Measurements from ENCODE around the gene NR3C2.
A peak's percentile ranks its signal among the peaks of the same experiment; 100 is the strongest.

The NR3C2 gene

DNA sequence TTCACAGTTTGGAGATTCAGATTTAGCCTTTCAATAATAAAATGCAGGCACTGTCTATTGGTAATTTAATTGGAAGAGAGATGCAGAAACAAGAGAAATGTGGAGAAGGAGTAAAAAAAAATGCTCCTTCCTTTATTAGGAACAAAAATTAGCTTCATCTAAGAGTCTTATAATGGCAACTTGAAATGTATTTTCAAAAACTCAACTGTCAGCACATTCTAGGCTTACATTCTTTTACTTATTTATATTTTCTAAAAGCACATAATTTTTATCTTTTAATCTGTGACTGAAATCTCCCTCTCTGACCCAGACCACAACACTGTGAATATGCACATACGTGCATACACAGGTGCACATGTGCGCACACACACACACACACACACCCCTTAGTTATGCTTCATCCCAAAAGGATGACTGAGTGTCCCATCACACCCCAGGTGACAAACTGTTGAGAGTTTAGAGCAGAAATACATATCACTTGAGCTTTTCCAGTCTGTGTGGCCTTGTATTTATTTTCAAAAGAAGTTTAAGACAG lies 29.7 kb downstream of the NR3C2 start:
- DNase-seq (ENCODE audit: low spot score in 2 of 2) (no peak), ATAC-seq (no peak)
- Mint-ChIP-seq H3K27ac (no peak overlapping the region), H3K9me3 (no peaks in the 10 kb centered on the region), H3K36me3 (no peaks in the 10 kb centered on the region), H3K4me1 (peaks cover 20% of the 10 kb centered on the region), H3K4me3 (no peak overlapping the region)

DNA sequence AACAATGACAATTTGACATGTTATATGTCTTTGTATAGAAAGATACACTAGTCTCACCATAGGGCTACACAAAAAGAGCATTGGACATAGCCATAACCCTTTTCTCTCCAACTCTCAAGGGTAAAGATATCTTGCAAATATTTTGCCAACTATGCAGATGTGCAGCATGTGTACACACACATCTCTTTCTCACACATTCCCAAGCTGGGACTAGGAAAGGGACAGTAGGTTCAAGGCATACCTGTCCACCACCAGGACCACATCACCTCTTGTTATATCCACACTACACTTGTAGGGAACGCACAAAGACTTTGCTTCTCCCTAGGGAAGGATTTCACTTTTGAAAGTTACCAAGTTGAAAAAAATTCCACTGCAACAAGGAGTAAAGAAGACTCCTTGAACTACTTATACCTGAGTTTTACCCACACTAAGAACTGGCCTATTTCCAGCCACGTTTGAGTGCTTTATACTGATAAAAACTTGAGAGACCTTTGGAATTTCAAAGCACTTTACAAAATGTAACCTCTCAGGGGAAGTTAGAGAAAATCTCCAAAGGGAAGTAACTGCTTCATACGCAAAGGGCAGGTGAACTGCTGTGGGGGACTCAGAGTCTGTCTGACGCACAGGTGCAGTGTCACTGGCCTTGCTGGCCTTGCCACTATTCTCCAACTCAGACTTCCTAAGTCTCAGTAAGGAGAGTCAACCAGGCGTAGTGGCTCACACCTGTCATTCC lies 36.9 kb downstream of the NR3C2 start:
- ATAC-seq: no peak
- no peaks in the 10 kb centered on the region for H3K36me3 Mint-ChIP-seq
- no peak for DNase-seq (ENCODE audit: low spot score in 2 of 2)
- no peaks in the 10 kb centered on the region for H3K9me3 Mint-ChIP-seq
- no peak overlapping the region for H3K4me3 Mint-ChIP-seq
- H3K27ac Mint-ChIP-seq: no peak overlapping the region
- H3K4me1 Mint-ChIP-seq: no peaks in the 10 kb centered on the region

DNA sequence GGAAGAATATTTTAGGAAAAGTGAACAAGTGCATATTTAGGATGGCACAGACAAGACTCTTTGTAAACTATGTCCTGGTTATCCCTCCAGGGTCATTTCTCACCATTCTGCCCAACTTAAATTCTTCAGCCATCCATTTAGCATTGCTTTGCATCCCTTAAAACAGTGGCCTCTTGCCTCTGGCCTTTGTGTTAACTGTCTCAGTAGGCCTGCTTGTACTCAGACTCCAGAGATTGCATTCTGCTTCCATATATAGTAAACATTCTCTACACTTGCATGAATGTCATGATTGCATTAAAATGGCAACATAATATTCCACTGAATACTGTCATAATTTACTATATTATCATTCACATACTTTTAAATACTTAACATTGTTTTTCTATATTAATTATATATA lies 43.2 kb downstream of the NR3C2 start:
- peaks cover 21% of the 10 kb centered on the region for H3K4me1 Mint-ChIP-seq
- no peaks in the 10 kb centered on the region for H3K36me3 Mint-ChIP-seq
- no peaks in the 10 kb centered on the region for H3K9me3 Mint-ChIP-seq
- H3K4me3 Mint-ChIP-seq: no peak overlapping the region
- H3K27ac Mint-ChIP-seq: no peak overlapping the region
- ATAC-seq (no peak), DNase-seq (ENCODE audit: low spot score in 2 of 2) (no peak)

DNA sequence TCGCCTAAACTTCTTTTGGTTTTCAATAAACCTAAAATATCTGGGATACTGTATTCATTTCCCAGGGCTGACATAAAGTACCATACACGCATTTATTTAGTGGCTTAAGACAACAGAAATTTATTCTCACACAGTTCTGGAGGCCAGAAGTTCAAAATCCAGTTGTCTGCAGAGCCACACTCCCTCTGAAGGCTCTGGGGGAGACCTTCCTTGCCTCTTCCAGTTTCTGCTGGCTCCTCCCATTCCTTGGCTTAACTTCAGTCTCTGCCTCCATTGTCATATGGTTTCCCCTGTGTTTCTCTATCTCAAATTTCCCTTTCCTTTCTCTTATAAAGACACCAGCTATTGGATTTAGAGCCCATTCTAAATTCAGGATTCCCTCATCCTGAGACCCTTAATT lies 44.4 kb downstream of the NR3C2 start:
- Mint-ChIP-seq H3K9me3 (no peaks in the 10 kb centered on the region), H3K4me1 (peaks cover 24% of the 10 kb centered on the region), H3K4me3 (no peak overlapping the region), H3K36me3 (no peaks in the 10 kb centered on the region), H3K27ac (peak overlapping the region; percentile 19)
- no peak for ATAC-seq
- DNase-seq (ENCODE audit: low spot score in 2 of 2): no peak

DNA sequence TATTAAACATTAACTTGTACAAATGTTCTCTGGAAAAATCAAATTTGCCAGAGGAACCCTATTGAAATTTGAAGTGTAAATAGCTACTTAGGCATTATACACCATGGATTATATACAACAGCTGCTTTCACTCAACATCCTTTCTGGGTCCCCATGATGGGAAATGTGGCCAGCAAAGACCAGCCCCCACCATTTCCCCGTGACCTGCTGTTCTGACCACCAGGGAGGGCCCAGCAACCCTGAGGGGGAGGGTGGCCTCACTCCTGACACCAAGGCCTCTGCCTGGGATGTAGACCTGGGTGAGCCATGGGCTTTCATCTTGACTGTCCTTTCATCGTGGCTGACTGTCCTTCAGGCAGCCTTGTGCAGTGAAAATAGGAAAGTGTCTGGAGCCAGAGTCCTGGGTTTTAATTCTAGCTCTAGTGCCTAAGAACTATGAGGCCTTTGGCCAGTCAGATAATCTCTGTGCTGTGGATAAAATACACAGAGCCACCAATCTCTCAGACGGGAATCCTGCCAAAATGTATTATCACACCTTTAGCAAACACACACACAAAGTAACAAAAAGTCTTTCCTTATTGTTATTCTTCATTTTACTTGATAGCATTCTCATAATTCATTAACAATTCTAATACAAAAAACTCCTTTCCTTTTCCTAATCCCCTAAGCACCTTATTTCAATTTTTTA lies 45.1 kb downstream of the NR3C2 start:
- H3K4me1 Mint-ChIP-seq: peaks cover 31% of the 10 kb centered on the region
- ATAC-seq: no peak
- H3K9me3 Mint-ChIP-seq: no peaks in the 10 kb centered on the region
- H3K27ac Mint-ChIP-seq: peak overlapping the region; percentile 19
- no peak for DNase-seq (ENCODE audit: low spot score in 2 of 2)
- H3K36me3 Mint-ChIP-seq: no peaks in the 10 kb centered on the region
- no peak overlapping the region for H3K4me3 Mint-ChIP-seq

DNA sequence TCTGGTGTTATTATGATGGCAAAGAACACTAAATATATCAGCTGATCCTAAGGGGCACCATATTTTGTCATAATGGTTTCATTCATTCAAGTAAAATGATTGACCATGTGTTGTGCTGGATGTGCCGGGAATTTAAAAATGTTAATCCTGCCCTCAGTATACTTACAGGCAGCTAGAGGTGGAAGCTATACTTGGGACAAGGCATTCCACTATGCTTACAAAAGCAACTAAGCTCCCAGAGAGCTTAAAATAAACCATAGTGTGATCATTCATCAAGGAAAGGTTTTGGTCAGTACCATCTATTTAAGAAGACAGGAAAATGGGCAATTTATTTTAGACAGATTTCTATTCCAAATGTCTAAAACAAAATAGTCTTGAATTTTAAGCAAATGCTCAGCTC lies 46.4 kb downstream of the NR3C2 start:
- Mint-ChIP-seq H3K36me3 (no peaks in the 10 kb centered on the region), H3K9me3 (no peaks in the 10 kb centered on the region), H3K27ac (no peak overlapping the region), H3K4me3 (no peak overlapping the region), H3K4me1 (peaks cover 31% of the 10 kb centered on the region)
- DNase-seq (ENCODE audit: low spot score in 2 of 2): no peak
- no peak for ATAC-seq

DNA sequence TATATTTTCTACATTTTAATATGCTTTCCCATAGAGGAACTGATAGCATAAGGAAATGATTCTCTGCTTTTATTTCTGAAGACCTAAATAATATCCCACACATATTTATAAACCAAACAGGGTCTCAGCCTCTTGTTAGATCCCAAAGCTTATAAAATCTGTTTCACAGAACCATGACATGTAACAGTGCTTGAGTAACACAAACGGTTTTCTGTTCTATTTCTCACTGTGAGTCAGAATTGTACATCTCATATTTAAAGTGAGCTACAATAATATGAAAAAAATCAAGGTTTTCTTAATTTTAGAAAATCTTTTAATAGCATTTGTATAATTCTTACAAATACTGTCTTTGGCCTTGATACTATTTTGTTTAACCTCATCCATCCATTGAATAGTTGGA lies 51.2 kb downstream of the NR3C2 start:
- Mint-ChIP-seq H3K4me1 (peaks cover 35% of the 10 kb centered on the region), H3K4me3 (no peak overlapping the region), H3K27ac (no peak overlapping the region), H3K36me3 (no peaks in the 10 kb centered on the region), H3K9me3 (no peaks in the 10 kb centered on the region)
- ATAC-seq (peak; percentile 57), DNase-seq (ENCODE audit: low spot score in 2 of 2) (no peak)

DNA sequence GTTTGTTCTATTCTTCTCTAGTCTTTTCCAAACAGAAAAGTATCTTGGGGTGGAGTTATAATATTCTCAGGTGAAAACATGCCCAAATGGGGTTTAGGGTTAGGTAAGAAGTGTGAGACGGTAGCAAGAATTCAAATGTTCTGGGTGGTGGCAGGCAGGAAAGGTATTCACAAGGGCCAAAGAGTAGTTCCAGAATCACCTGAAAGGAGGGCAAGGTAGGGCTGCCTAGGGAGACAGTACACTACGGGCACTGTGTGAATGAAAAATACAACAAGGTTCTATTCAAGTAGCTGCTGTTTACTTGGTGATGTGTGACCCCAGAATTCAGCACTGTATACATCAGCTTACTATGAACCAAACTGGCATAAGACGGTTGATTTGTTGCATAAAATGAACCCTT lies 51.9 kb downstream of the NR3C2 start:
- H3K4me1 Mint-ChIP-seq: peaks cover 39% of the 10 kb centered on the region
- H3K4me3 Mint-ChIP-seq: no peak overlapping the region
- no peaks in the 10 kb centered on the region for H3K9me3 Mint-ChIP-seq
- ATAC-seq (no peak), DNase-seq (ENCODE audit: low spot score in 2 of 2) (no peak)
- no peak overlapping the region for H3K27ac Mint-ChIP-seq
- no peaks in the 10 kb centered on the region for H3K36me3 Mint-ChIP-seq

DNA sequence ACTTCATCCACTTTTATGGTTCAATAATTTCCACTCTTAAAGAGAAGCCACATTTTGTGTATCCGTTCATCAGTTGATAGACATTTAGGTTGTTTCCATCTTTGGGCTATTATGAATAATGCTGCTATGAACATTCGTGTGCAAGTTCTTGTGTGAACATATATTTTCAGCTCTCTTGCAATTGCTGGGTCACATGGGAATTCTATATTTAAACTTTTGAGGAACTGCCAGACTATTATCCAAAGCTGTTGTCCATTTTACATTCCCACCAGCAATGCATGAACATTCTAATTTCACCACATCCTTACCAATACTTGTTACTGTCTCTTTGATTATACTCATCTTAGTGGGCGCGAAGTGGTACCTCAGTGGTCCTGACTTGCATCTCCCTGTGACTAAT lies 61.9 kb downstream of the NR3C2 start:
- H3K9me3 Mint-ChIP-seq: peaks cover 3% of the 10 kb centered on the region
- no peaks in the 10 kb centered on the region for H3K36me3 Mint-ChIP-seq
- no peak for DNase-seq (ENCODE audit: low spot score in 2 of 2)
- no peak overlapping the region for H3K27ac Mint-ChIP-seq
- ATAC-seq: no peak
- peaks cover 27% of the 10 kb centered on the region for H3K4me1 Mint-ChIP-seq
- no peak overlapping the region for H3K4me3 Mint-ChIP-seq

DNA sequence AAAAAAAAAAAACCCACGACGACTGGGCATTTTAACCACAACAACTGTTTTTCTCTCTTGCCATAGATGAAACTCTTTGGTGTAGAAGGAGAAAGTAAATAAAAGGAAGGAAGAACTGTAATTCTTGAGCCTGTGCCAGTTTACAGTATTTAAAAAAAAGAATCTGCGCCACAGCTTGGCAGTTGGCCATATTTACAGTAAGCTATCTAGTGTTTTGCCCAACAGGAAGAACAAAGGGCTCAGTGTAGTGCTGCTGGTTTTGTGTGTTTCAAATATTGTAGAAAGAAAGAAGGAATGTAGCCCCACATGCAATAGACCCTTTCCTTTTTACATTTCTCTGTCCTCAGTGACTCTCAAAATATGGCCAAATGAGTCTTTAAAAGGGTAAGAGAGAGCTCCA lies 66.1 kb downstream of the NR3C2 start:
- no peaks in the 10 kb centered on the region for H3K9me3 Mint-ChIP-seq
- peak overlapping the region; percentile 59 for H3K4me3 Mint-ChIP-seq
- DNase-seq (ENCODE audit: low spot score in 2 of 2) (no peak), ATAC-seq (peak; percentile 48)
- peak overlapping the region; percentile 85 for H3K27ac Mint-ChIP-seq
- H3K4me1 Mint-ChIP-seq: peaks cover 27% of the 10 kb centered on the region
- peaks cover 5% of the 10 kb centered on the region for H3K36me3 Mint-ChIP-seq

DNA sequence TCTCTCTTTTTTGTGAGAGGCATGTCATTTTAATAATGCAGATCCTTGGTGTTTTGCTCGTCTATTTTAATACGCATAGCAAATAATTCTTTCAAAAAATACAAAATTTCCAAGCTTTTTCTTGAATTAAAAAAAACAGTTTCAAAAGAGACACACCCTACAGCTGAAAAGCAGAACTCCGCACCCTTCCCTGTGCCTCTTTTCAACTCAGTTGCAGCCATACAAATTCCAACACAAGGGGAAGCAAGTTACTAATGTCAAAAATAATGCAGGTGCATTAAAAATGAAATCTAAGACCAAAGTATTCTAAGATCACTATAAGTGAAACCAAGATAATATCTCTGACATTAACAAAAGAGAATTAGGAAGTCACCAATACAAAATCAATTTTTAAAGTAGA lies 66.6 kb downstream of the NR3C2 start:
- ATAC-seq (no peak), DNase-seq (ENCODE audit: low spot score in 2 of 2) (no peak)
- Mint-ChIP-seq H3K9me3 (no peaks in the 10 kb centered on the region), H3K36me3 (peaks cover 5% of the 10 kb centered on the region), H3K4me1 (peaks cover 27% of the 10 kb centered on the region), H3K4me3 (peak overlapping the region; percentile 59), H3K27ac (peak overlapping the region; percentile 85)

DNA sequence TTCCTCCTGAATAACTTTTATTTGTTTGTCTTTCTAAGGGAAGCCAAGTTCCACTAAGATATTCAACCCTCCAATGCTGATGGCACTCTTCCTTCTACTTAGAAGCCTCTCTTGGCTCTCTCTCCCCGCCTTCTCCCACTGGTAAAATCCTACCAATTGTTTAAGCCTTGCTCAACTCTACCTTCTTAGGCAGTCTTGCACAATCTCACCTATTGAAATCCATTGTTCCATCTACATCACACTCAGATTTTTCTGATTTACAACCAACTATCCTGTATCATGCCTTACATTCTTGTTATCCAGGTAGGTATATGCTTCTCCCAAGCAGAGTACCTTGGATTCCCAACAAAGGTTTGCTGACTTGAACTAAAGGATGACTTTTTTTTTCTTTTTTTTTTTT lies 69.1 kb downstream of the NR3C2 start:
- DNase-seq (ENCODE audit: low spot score in 2 of 2): no peak
- H3K27ac Mint-ChIP-seq: no peak overlapping the region
- no peaks in the 10 kb centered on the region for H3K9me3 Mint-ChIP-seq
- ATAC-seq: no peak
- H3K36me3 Mint-ChIP-seq: peaks cover 5% of the 10 kb centered on the region
- peaks cover 29% of the 10 kb centered on the region for H3K4me1 Mint-ChIP-seq
- no peak overlapping the region for H3K4me3 Mint-ChIP-seq

DNA sequence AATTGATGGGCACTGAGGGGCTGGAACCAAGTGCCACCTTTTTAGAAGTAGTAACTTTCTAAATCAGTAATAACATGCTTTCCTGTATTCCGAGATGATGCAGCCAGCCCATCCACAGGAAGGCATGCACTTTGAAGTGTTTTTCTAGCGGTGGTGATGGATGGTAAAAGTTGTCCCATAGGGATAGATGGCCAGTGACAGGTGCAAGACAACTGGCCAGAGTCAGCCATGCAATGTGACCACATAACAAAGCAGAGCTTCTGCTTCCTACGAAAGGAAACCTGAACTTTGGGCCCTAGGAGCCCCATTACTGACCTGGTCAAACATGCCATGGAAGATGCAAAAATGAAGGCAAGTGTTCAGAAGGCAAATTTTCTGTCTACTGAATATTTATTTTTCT lies 72.3 kb downstream of the NR3C2 start:
- ATAC-seq: no peak

DNA sequence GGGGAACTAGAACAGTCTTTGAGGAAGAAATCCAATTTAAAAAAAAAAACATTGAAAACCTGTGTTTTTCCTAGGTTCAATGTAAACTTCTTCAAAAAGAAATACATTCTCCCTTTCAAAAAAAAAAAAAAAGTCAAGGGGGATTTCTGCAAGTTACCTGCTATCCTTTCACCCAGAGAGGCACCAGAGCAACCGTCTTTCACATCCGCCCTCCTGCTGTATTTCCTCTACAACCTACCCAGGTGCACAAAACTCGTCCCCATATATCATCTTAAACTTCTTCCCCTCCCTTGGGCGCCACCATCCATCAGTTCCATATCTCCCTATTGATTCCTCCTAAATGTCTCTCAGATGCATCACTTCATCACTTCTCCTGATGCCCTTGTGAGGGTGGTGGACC lies 74.5 kb downstream of the NR3C2 start:
- DNase-seq (ENCODE audit: low spot score in 2 of 2) (no peak), ATAC-seq (no peak)
- Mint-ChIP-seq H3K36me3 (no peaks in the 10 kb centered on the region), H3K27ac (no peak overlapping the region), H3K4me3 (no peak overlapping the region), H3K9me3 (no peaks in the 10 kb centered on the region), H3K4me1 (peaks cover 7% of the 10 kb centered on the region)

More for the DNA sequence above, 72.3 kb downstream of the NR3C2 start:
- Mint-ChIP-seq H3K9me3 (no peaks in the 10 kb centered on the region), H3K4me1 (peaks cover 13% of the 10 kb centered on the region), H3K4me3 (no peak overlapping the region), H3K27ac (no peak overlapping the region), H3K36me3 (peaks cover 2% of the 10 kb centered on the region)
- DNase-seq (ENCODE audit: low spot score in 2 of 2): no peak

DNA sequence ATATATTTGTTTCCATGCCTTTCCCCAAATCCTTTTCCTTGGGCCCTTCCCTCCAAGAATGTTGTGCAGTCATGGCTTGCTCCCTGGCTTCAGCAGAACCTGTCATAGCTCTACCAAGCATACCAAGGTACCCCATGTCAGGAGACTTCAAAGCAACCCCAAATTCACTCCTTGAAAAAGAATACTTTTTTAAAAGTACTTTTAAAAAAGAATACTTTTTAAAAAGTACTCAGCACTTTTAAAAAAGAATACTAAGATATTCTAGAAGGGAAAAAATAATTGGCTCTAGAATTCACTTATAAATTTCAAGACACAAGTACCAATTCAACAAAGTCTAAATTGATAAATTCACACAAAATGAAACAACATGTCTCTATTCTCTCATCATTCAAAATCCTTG lies 76.0 kb downstream of the NR3C2 start:
- no peak for ATAC-seq
- H3K36me3 Mint-ChIP-seq: no peaks in the 10 kb centered on the region
- H3K9me3 Mint-ChIP-seq: no peaks in the 10 kb centered on the region
- H3K4me1 Mint-ChIP-seq: peaks cover 12% of the 10 kb centered on the region
- H3K4me3 Mint-ChIP-seq: no peak overlapping the region
- no peak for DNase-seq (ENCODE audit: low spot score in 2 of 2)
- no peak overlapping the region for H3K27ac Mint-ChIP-seq

DNA sequence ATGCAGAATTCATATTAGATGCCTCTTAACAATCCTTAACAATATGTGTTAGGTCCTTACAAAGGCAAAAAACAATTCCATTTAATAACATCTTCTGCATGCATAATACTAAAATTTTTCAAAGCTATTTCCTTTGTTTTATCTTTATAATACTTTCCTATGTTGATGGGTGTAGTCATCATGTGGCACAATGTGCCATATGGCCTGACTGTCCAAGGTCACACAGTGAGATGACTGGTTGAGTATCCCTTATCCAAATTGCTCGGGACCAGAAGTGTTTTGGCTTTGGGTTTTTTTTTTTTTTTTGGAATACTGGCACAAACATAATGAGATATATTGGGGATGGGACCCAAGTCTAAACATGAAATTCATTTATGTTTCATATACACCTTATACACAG lies 77.7 kb downstream of the NR3C2 start:
- DNase-seq (ENCODE audit: low spot score in 2 of 2) (no peak), ATAC-seq (no peak)
- H3K9me3 Mint-ChIP-seq: no peaks in the 10 kb centered on the region
- H3K27ac Mint-ChIP-seq: no peak overlapping the region
- no peaks in the 10 kb centered on the region for H3K36me3 Mint-ChIP-seq
- H3K4me3 Mint-ChIP-seq: no peak overlapping the region
- H3K4me1 Mint-ChIP-seq: peaks cover 17% of the 10 kb centered on the region

All from stimulated activated effector memory CD8-positive, alpha-beta T cell treated with anti-CD3 and anti-CD28 coated beads, Interleukin-12 subunit alpha, Interleukin-12 subunit beta, amount 100 ng/mL, for 72 hours (primary cell).